Tibial nerve (tissue), 4 donors: Measurements from ENCODE around the gene SLU7. TPM values are rescaled to one million over a fixed set of nuclear protein-coding genes. Genes with fewer than 3 reads are reported as not detected.
A peak's percentile ranks its signal among the peaks of the same experiment; 100 is the strongest.

Source experiments
- DNase-seq, 2 donors: peaks; one replicate each; pipeline ENCODE4 v3.0.0-alpha.2; 2019; ENCODE audit warnings: low spot score in 2 of 2
- H3K27ac ChIP-seq, 4 donors: fragments of 200-600 bp; sonication (generic) in 3 of 4; one replicate each; pipeline ENCODE4 v1.5.1; 2017 to 2019; ENCODE audit warnings: mild to moderate bottlenecking in 1 of 4
- H3K27me3 ChIP-seq, 2 donors: fragments of 200-600 bp; sonication (generic) in 1 of 2; one replicate each; pipeline versions ENCODE4 v1.5.1 to v1.6.0; 2017 to 2019
- H3K36me3 ChIP-seq, 3 donors: fragments of 200-600 bp; sonication (generic); one replicate each; pipeline ENCODE4 v1.5.1; 2018 to 2019
- H3K4me1 ChIP-seq, 4 donors: fragments of 200-600 bp; sonication (generic) in 3 of 4; one replicate each; pipeline ENCODE4 v1.5.1; 2017 to 2019
- H3K4me3 ChIP-seq, 4 donors: fragments of 200-600 bp; sonication (generic) in 3 of 4; one replicate each; pipeline ENCODE4 v1.5.1; 2017 to 2019; ENCODE audit warnings: mild to moderate bottlenecking in 1 of 4, moderate library complexity in 1 of 4
- H3K9me3 ChIP-seq, 4 donors: fragments of 200-600 bp; sonication (generic) in 3 of 4; one replicate each; pipeline ENCODE4 v1.5.1; 2017 to 2019
- CTCF ChIP-seq, 5 experiments: fragments of 200-600 bp in 3 of 5; fragments of 450-650 bp in 2 of 5; sonication (generic) in 3 of 5; IDR thresholded peaks; one replicate each; pipeline ENCODE4 v1.5.1; 2016 to 2019; ENCODE audit warnings: antibody characterized with exemption in 5 of 5, mild to moderate bottlenecking in 3 of 5, moderate library complexity in 2 of 5
- EP300 ChIP-seq, 2 donors: sonication (generic); formaldehyde crosslinking; IDR thresholded peaks; one replicate each; pipeline ENCODE4 v1.6.1; 2017; ENCODE audit warnings: antibody characterized with exemption in 2 of 2, mild to moderate bottlenecking in 1 of 2
- POLR2A ChIP-seq, 2 donors: fragments of 450-650 bp; IDR thresholded peaks; one replicate each; pipeline ENCODE4 v1.6.1; 2017; ENCODE audit warnings: antibody characterized with exemption in 2 of 2, mild to moderate bottlenecking in 2 of 2, moderate library complexity in 2 of 2
- WGBS, 2 donors: methylation state at CpG; one replicate each; pipeline ENCODE4 v1.1.5; 2018; 5-methylcytosine and 5-hydroxymethylcytosine counted together
- total RNA-seq, 4 donors: library from RNA; depleted of rRNA; stranded (reverse); fragments of >200 nt; gene quantifications; one replicate each; pipeline ENCODE4 v1.1.0, GENCODE V29; 2016

SLU7 gene
- total RNA-seq, 4 donors from 2014 or later, result 68.2 to 76.8 (median 71.1) TPM

GRCh38 chr5:160359816-160360215 is 59.1 kb downstream of the SLU7 start:
- TF ChIP-seq POLR2A (IDR thresholded peaks at IDR 0.05) (no peak), EP300 (IDR thresholded peaks at IDR 0.05) (no peak), CTCF (IDR thresholded peaks at IDR 0.05) (no peak)
- Histone ChIP-seq H3K36me3 (no peaks in the 10 kb centered on the region), H3K9me3 (no peaks in the 10 kb centered on the region), H3K27me3 (no peaks in the 10 kb centered on the region), H3K4me1 (peaks cover 0 to 56% (median 13%) of the 10 kb centered on the region in 4 donors), H3K4me3 (no peak overlapping the region), H3K27ac (peak overlapping the region in 3 of 4 donors; percentile 2 to 73 (median 35))
- DNase-seq, result no peak
- 39 to 63% methylated on average over 4 of the region's 4 CpGs for WGBS, 2 donors

DNA sequence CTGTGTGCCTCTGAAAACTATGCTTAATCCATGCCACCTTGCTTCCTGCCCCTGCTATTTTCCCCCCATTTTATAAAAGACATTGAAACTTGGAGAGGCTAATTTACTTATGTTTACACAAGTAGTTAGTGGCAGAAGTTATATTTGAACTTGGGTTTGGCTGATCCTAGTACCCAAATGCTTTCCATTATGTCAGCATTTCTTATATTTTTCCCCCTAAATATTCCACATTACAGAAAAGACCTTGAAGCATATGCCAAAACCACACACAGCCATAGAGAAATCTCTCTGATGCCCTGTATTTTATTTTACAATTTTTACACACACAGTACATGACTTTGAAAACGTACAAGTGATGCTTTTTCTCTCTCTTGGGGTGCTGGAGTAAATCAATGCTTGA is 59.6 kb downstream of the SLU7 start:
- 0 to 4% methylated on average over 1 of the region's 1 CpG for WGBS, 2 donors
- Histone ChIP-seq H3K27me3 (no peaks in the 10 kb centered on the region), H3K4me3 (no peak overlapping the region), H3K4me1 (peaks cover 0 to 56% (median 13%) of the 10 kb centered on the region in 4 donors), H3K36me3 (no peaks in the 10 kb centered on the region), H3K9me3 (no peaks in the 10 kb centered on the region), H3K27ac (peak overlapping the region in 2 of 4 donors; percentile 35 to 73)
- no peak for TF ChIP-seq POLR2A (IDR thresholded peaks at IDR 0.05)
- no peak for TF ChIP-seq EP300 (IDR thresholded peaks at IDR 0.05)
- TF ChIP-seq CTCF (IDR thresholded peaks at IDR 0.05), result no peak
- no peak for DNase-seq

DNA sequence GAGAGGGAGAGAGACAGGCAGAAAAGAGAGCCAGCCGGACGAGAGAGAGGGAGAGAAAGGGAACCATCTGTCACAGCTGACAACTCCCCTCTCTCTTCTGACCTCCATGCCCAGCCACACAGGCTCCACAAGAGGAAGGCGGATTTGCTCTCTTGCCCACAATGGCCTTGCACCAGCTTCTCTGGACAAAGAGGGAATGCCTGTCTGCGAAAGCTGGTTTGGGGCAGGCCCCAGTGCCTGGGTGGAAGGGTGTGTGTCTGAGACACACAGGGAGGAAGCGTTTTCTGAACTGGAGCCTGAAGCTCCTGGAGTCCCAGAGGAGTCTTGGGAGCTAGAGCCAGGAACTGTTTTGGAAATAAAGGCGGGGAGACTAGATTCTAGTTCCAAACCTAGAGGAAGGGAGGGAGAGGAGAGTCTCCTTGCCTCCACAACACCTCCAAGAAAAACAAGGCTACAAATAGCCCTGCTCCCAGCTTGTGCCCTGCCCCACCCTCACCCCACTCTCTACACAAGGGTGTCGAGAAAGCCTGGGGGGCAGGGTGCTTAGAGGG is 60.9 kb downstream of the SLU7 start:
- WGBS, 2 donors, result 39 to 44% methylated on average over 7 of the region's 7 CpGs
- peaks cover 0 to 45% (median 11%) of the 10 kb centered on the region in 4 donors for H3K4me1 ChIP-seq

DNA sequence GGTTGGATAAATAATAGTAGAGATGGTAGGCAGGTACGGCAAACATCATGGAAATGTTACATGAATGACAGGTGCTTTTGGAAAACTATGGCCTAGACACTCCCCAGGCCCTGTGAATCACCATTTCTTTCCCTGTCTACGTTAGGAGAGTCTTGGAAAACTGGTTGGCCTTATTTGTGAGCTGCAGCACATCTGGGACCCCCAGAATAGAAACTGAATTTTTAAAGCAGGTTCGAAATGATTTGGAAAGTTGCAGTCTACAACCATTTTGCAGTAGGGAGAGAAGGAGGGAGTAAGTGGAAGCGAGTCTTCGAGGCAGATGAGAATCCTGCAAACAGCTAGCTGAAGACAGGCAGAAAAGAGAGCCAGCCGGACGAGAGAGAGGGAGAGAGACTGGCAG is 61.5 kb downstream of the SLU7 start:
- Histone ChIP-seq H3K4me1 (peaks cover 0 to 40% (median 9%) of the 10 kb centered on the region in 4 donors), H3K4me3 (no peak overlapping the region)

More for the DNA sequence above, 60.9 kb downstream of the SLU7 start:
- Histone ChIP-seq H3K4me3 (no peak overlapping the region), H3K9me3 (no peaks in the 10 kb centered on the region), H3K27ac (peak overlapping the region; percentile 27 to 89 (median 44)), H3K27me3 (no peaks in the 10 kb centered on the region), H3K36me3 (no peaks in the 10 kb centered on the region)
- DNase-seq, result peak in 1 of 2 donors; percentile 60
- TF ChIP-seq POLR2A (IDR thresholded peaks at IDR 0.05) (no peak), EP300 (IDR thresholded peaks at IDR 0.05) (peak in 1 of 2 donors; percentile 37)

GRCh38 chr5:160356550-160357347 is 62.1 kb downstream of the SLU7 start:
- Histone ChIP-seq H3K4me3 (no peak overlapping the region), H3K9me3 (no peaks in the 10 kb centered on the region), H3K36me3 (no peaks in the 10 kb centered on the region), H3K27me3 (no peaks in the 10 kb centered on the region), H3K27ac (peak overlapping the region in 1 of 4 donors; percentile 89), H3K4me1 (peaks cover 0 to 40% (median 9%) of the 10 kb centered on the region in 4 donors)
- no peak for DNase-seq
- 46 to 52% methylated on average over 7 of the region's 7 CpGs for WGBS, 2 donors
- TF ChIP-seq EP300 (IDR thresholded peaks at IDR 0.05), result no peak
- TF ChIP-seq CTCF (IDR thresholded peaks at IDR 0.05), result no peak
- TF ChIP-seq POLR2A (IDR thresholded peaks at IDR 0.05), result no peak

More for the DNA sequence above, 61.5 kb downstream of the SLU7 start:
- WGBS, 2 donors, result 39 to 47% methylated on average over 7 of the region's 7 CpGs
- no peak for DNase-seq
- no peaks in the 10 kb centered on the region for H3K36me3 ChIP-seq
- H3K9me3 ChIP-seq, result no peaks in the 10 kb centered on the region
- H3K27me3 ChIP-seq, result no peaks in the 10 kb centered on the region
- TF ChIP-seq EP300 (IDR thresholded peaks at IDR 0.05), result no peak
- no peak for TF ChIP-seq POLR2A (IDR thresholded peaks at IDR 0.05)
- no peak for TF ChIP-seq CTCF (IDR thresholded peaks at IDR 0.05)
- peak overlapping the region in 3 of 4 donors; percentile 27 to 89 (median 61) for H3K27ac ChIP-seq
